Activated T-cell treated with anti-CD3 and anti-CD28 coated beads, Interleukin-2, amount 50 U/mL, for 4 hours (primary cell): Measurements from ENCODE around the gene FSTL5. TPM values are rescaled to one million over a fixed set of nuclear protein-coding genes. Genes with fewer than 3 reads are reported as not detected.

Experiments used
- ATAC-seq, 2 donors: fragments of 200-7000 bp; cut with Tn5 transposase; one replicate each; pipeline ENCODE4 v1.10.0; 2021
- DNase-seq: peaks from one replicate; pipeline ENCODE4 v3.0.0-alpha.2; 2020
- H3K27me3 Mint-ChIP-seq: one replicate; pipeline ENCODE4 v1.8.0; 2021; ENCODE audit warnings: low read depth, mixed read lengths
- H3K36me3 Mint-ChIP-seq: one replicate; pipeline ENCODE4 v1.8.0; 2022; ENCODE audit warnings: mixed read lengths; ENCODE audit not compliant: insufficient read depth
- H3K4me1 Mint-ChIP-seq: one replicate; pipeline ENCODE4 v1.8.0; 2021; ENCODE audit warnings: low read depth, mixed read lengths
- H3K4me3 Mint-ChIP-seq: one replicate; pipeline ENCODE4 v1.8.0; 2021; ENCODE audit warnings: mild to moderate bottlenecking, moderate library complexity, mixed read lengths
- H3K9me3 Mint-ChIP-seq: one replicate; pipeline ENCODE4 v1.8.0; 2021; ENCODE audit warnings: mixed read lengths
- total RNA-seq, 3 donors: library from RNA; stranded (reverse); gene quantifications; one replicate each; pipeline ENCODE4 v1.2.1, GENCODE V29; 2021

FSTL5 gene
- total RNA-seq, 3 donors from 2014 or later, result not detected

GRCh38 chr4:162038112-162038511 lies 125.7 kb downstream of the FSTL5 start:
- DNase-seq (no peak), ATAC-seq (no peak)
- Mint-ChIP-seq H3K27me3 (no peaks in the 10 kb centered on the region), H3K4me3 (no peak overlapping the region), H3K4me1 (no peaks in the 10 kb centered on the region), H3K9me3 (peaks cover 17% of the 10 kb centered on the region), H3K36me3 (no peaks in the 10 kb centered on the region)

GRCh38 chr4:162017863-162018262 lies 145.9 kb downstream of the FSTL5 start:
- no peaks in the 10 kb centered on the region for H3K27me3 Mint-ChIP-seq

GRCh38 chr4:162016991-162017390 lies 146.8 kb downstream of the FSTL5 start:
- Mint-ChIP-seq H3K36me3 (no peaks in the 10 kb centered on the region), H3K9me3 (peaks cover 3% of the 10 kb centered on the region), H3K27me3 (no peaks in the 10 kb centered on the region), H3K4me3 (no peak overlapping the region), H3K4me1 (no peaks in the 10 kb centered on the region)
- DNase-seq (no peak), ATAC-seq (no peak)

More at GRCh38 chr4:162017863-162018262, 145.9 kb downstream of the FSTL5 start:
- H3K9me3 Mint-ChIP-seq, result peaks cover 8% of the 10 kb centered on the region
- H3K4me1 Mint-ChIP-seq, result no peaks in the 10 kb centered on the region
- ATAC-seq (no peak), DNase-seq (no peak)
- no peak overlapping the region for H3K4me3 Mint-ChIP-seq
- H3K36me3 Mint-ChIP-seq, result no peaks in the 10 kb centered on the region

- peaks cover 3% of the 10 kb centered on the region for H3K9me3 Mint-ChIP-seq
- H3K36me3 Mint-ChIP-seq, result no peaks in the 10 kb centered on the region
- H3K4me3 Mint-ChIP-seq, result no peak overlapping the region
- ATAC-seq (no peak), DNase-seq (no peak)
- no peaks in the 10 kb centered on the region for H3K27me3 Mint-ChIP-seq
- no peaks in the 10 kb centered on the region for H3K4me1 Mint-ChIP-seq
These were observed 147.6 kb downstream of the FSTL5 start for GRCh38 chr4:162016219-162016618.

DNA sequence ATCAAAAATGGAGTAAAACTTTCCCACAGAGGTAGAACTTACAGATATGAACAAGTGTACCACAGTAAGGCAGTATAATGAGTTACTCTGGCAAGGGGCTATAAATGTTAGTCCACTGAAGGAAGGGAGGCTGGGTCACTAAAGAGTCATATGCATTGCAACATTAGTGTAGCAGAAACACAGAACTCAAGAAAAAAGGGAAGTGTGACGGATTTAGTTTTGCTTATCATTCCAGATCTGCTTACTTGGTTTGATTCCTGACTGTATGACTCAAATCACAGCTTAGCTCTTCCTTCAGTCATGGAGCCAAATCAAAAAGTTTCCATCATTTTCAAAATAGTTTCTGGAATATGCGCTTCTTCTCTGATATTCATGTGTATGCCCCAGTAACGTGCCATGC lies 148.7 kb downstream of the FSTL5 start:
- no peak for DNase-seq
- Mint-ChIP-seq H3K36me3 (no peaks in the 10 kb centered on the region), H3K4me1 (no peaks in the 10 kb centered on the region), H3K27me3 (no peaks in the 10 kb centered on the region), H3K9me3 (peaks cover 3% of the 10 kb centered on the region), H3K4me3 (no peak overlapping the region)
- no peak for ATAC-seq

DNA sequence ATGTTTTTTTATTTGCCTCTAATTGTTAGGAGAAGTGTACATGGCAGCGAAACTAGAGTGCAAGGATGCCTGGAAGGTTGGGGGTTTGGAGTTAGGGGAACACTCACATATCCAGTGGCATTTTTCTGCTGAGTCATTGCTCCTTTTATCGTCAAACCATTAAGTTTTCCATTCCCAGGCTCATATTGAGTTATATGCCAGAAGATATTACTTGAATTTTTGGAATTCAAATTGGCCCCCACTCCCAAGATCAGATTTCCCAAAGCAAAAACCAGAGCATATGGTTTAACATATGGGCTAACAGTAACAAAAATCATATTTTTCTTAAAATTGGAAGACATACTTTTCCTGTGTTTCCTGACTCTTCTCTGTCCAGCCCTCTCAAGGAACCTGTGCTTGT lies 152.7 kb downstream of the FSTL5 start:
- Mint-ChIP-seq H3K27me3 (no peaks in the 10 kb centered on the region), H3K4me1 (no peaks in the 10 kb centered on the region), H3K9me3 (peaks cover 3% of the 10 kb centered on the region), H3K4me3 (no peak overlapping the region), H3K36me3 (no peaks in the 10 kb centered on the region)
- DNase-seq, result no peak
- no peak for ATAC-seq

DNA sequence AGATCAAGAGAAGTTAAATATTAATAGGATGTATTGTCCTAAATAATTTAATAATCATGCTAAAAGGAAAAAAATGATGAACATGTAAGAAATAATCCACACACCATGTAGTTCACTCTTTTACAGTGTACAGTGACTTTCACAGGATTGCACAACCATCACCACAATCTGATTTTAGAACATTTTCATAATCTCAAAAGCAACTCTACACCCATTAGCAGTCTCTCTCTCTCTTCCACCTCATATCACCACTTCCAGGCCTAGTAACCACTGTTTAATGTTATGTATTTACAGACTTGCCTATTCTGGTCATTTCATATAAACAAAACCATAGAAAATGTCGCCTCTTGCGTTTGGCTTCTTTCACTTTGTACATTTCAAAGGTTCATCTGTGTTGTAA lies 153.4 kb downstream of the FSTL5 start:
- H3K36me3 Mint-ChIP-seq, result no peaks in the 10 kb centered on the region
- H3K9me3 Mint-ChIP-seq, result no peaks in the 10 kb centered on the region
- H3K27me3 Mint-ChIP-seq, result no peaks in the 10 kb centered on the region
- no peak for ATAC-seq
- no peak for DNase-seq
- no peaks in the 10 kb centered on the region for H3K4me1 Mint-ChIP-seq
- no peak overlapping the region for H3K4me3 Mint-ChIP-seq

DNA sequence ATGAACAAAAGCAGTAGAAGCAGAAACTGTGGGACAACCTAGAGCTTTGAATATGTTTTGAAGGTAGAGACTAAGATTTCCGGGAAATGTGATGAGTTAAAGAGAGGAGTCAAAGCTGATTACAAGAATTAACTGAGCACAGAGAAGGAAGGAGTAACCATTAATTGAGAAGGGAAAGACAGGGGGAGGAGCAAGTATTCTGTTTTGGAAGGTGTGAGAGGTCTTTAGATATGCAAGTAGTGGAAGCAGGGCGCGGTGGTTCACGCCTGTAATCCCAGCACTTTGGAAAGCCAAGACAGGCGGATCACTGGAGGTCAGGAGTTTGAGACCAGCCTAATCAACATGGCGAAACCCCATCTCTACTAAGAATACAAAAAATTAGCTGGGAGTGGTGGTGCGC lies 171.5 kb downstream of the FSTL5 start:
- DNase-seq, result no peak
- no peak for ATAC-seq
- Mint-ChIP-seq H3K9me3 (peaks cover 9% of the 10 kb centered on the region), H3K27me3 (no peaks in the 10 kb centered on the region), H3K4me1 (no peaks in the 10 kb centered on the region), H3K4me3 (no peak overlapping the region), H3K36me3 (no peaks in the 10 kb centered on the region)

- H3K4me1 Mint-ChIP-seq, result no peaks in the 10 kb centered on the region
- H3K27me3 Mint-ChIP-seq, result no peaks in the 10 kb centered on the region
- H3K36me3 Mint-ChIP-seq, result no peaks in the 10 kb centered on the region
- no peak for DNase-seq
- H3K4me3 Mint-ChIP-seq, result no peak overlapping the region
- peaks cover 9% of the 10 kb centered on the region for H3K9me3 Mint-ChIP-seq
- no peak for ATAC-seq
These were observed 172.0 kb downstream of the FSTL5 start for GRCh38 chr4:161991811-161992210.

- Mint-ChIP-seq H3K9me3 (peaks cover 9% of the 10 kb centered on the region), H3K27me3 (no peaks in the 10 kb centered on the region), H3K4me1 (no peaks in the 10 kb centered on the region), H3K36me3 (no peaks in the 10 kb centered on the region), H3K4me3 (no peak overlapping the region)
- ATAC-seq (no peak), DNase-seq (no peak)
These were observed 173.1 kb downstream of the FSTL5 start for GRCh38 chr4:161990721-161991120.

DNA sequence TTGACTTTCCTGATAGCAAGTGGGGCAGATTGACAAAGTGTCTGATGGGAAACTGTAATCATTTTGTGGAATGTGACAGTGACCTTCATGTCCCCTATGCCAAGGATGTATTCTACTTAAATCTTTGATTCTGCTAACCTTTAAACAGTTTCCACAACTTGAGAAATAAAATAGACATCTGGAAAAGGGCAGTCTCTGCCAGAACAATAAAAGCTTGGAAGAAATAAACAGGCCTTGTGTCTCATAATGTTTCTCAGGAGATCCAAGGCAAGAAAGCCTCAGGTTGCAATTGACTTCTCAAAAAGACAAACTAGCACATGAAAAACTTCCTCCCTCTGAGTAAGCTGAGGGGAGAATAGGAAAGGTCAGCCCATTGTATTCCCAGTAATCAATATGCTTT lies 174.9 kb downstream of the FSTL5 start:
- DNase-seq, result no peak
- ATAC-seq, result no peak
- Mint-ChIP-seq H3K4me3 (no peak overlapping the region), H3K9me3 (peaks cover 9% of the 10 kb centered on the region), H3K4me1 (no peaks in the 10 kb centered on the region), H3K36me3 (no peaks in the 10 kb centered on the region), H3K27me3 (no peaks in the 10 kb centered on the region)

GRCh38 chr4:161987611-161988010 lies 176.2 kb downstream of the FSTL5 start:
- ATAC-seq, result no peak
- no peaks in the 10 kb centered on the region for H3K4me1 Mint-ChIP-seq
- DNase-seq, result no peak
- no peaks in the 10 kb centered on the region for H3K36me3 Mint-ChIP-seq
- no peak overlapping the region for H3K4me3 Mint-ChIP-seq
- H3K9me3 Mint-ChIP-seq, result peaks cover 9% of the 10 kb centered on the region
- H3K27me3 Mint-ChIP-seq, result no peaks in the 10 kb centered on the region

DNA sequence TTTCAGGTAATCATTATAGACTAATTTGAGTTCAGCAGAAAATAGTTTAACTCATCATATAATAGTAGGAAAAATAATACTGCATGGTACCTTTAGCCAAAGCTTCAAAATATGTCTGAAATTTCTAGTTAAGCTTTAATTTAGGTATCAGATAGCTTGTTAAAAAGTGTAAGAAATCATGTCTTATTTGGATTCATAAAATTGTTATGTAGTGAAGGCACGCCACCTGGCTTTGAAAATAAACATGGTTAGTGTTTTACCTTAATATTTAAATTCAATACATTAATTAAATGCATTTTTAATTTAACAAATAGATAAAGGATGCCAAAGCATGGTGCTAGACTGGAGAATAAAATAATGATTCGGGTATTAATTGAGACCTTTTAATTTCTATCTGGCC lies 211.4 kb downstream of the FSTL5 start:
- no peaks in the 10 kb centered on the region for H3K27me3 Mint-ChIP-seq
- ATAC-seq (no peak), DNase-seq (no peak)
- no peak overlapping the region for H3K4me3 Mint-ChIP-seq
- H3K4me1 Mint-ChIP-seq, result no peaks in the 10 kb centered on the region
- H3K36me3 Mint-ChIP-seq, result no peaks in the 10 kb centered on the region
- peaks cover 13% of the 10 kb centered on the region for H3K9me3 Mint-ChIP-seq

GRCh38 chr4:161949946-161950725 lies 213.7 kb downstream of the FSTL5 start:
- Mint-ChIP-seq H3K9me3 (peaks cover 17% of the 10 kb centered on the region), H3K4me3 (no peak overlapping the region), H3K4me1 (no peaks in the 10 kb centered on the region), H3K27me3 (no peaks in the 10 kb centered on the region), H3K36me3 (no peaks in the 10 kb centered on the region)
- ATAC-seq (no peak), DNase-seq (no peak)

- DNase-seq, result no peak
- H3K4me1 Mint-ChIP-seq, result no peaks in the 10 kb centered on the region
- H3K4me3 Mint-ChIP-seq, result no peak overlapping the region
- no peaks in the 10 kb centered on the region for H3K36me3 Mint-ChIP-seq
- peaks cover 17% of the 10 kb centered on the region for H3K9me3 Mint-ChIP-seq
- no peak for ATAC-seq
- H3K27me3 Mint-ChIP-seq, result no peaks in the 10 kb centered on the region
These were observed 215.6 kb downstream of the FSTL5 start for GRCh38 chr4:161948026-161948770.
